ENCODE data around the gene IKBKG.

- TF ChIP-seq CTCF (IDR thresholded peaks at IDR 0.05) (no peak), POLR2A (IDR thresholded peaks at IDR 0.05) (no peak)
Observed at GRCh38 chrX:154542723-154543424, 4.5 kb upstream of the IKBKG start.

All from body of pancreas (tissue), 4 donors.